NCI-H510A treated with DMSO at 0.1 percent for 48 hours (cell line): ENCODE results near the gene TIMP3.

ENCODE experiments used
- DNase-seq: peaks from one replicate; lab custom pipeline; 2025; lab: John Stamatoyannopoulos, UW

Gene TIMP3

GRCh38 chr22:32808038-32808445 lies 6.5 kb downstream of the TIMP3 start:
- DNase-seq, result no peak

- DNase-seq, result peak; percentile 21
Observed at GRCh38 chr22:32809786-32810554, 8.5 kb downstream of the TIMP3 start.

GRCh38 chr22:32810555-32811133 lies 9.1 kb downstream of the TIMP3 start:
- DNase-seq, result no peak

GRCh38 chr22:32811788-32812545 lies 10.5 kb downstream of the TIMP3 start:
- DNase-seq, result no peak

GRCh38 chr22:32814285-32814860 lies 12.9 kb downstream of the TIMP3 start:
- no peak for DNase-seq

GRCh38 chr22:32815059-32815458 lies 13.6 kb downstream of the TIMP3 start:
- DNase-seq, result no peak

GRCh38 chr22:32815943-32816342 lies 14.4 kb downstream of the TIMP3 start:
- DNase-seq, result no peak

GRCh38 chr22:32817137-32817730 lies 15.7 kb downstream of the TIMP3 start:
- DNase-seq, result no peak

GRCh38 chr22:32818446-32819115 lies 17.1 kb downstream of the TIMP3 start:
- DNase-seq, result no peak

GRCh38 chr22:32819120-32819519 lies 17.6 kb downstream of the TIMP3 start:
- no peak for DNase-seq

- DNase-seq, result no peak
Observed at GRCh38 chr22:32820131-32821119, 18.9 kb downstream of the TIMP3 start.

GRCh38 chr22:32822179-32822877 lies 20.8 kb downstream of the TIMP3 start:
- no peak for DNase-seq

- no peak for DNase-seq
Observed at GRCh38 chr22:32823024-32823730, 21.7 kb downstream of the TIMP3 start.

GRCh38 chr22:32824531-32825312 lies 23.2 kb downstream of the TIMP3 start:
- DNase-seq, result no peak

- no peak for DNase-seq
Observed at GRCh38 chr22:32826537-32826936, 25.0 kb downstream of the TIMP3 start.

- DNase-seq, result no peak
Observed at GRCh38 chr22:32827049-32827602, 25.6 kb downstream of the TIMP3 start.

GRCh38 chr22:32828150-32828549 lies 26.6 kb downstream of the TIMP3 start:
- DNase-seq, result no peak

- DNase-seq, result no peak
Observed at GRCh38 chr22:32828561-32828960, 27.1 kb downstream of the TIMP3 start.
